HEK293 (cell line): Measurements from ENCODE around the gene UBE2Q1.

ENCODE experiments used
- EGR2 ChIP-seq: fragments of 450-650 bp; formaldehyde crosslinking; IDR thresholded peaks from 2 replicates; pipeline ENCODE4 v1.5.1; 2016; ENCODE audit warnings: low read depth, missing biosample characterization, missing genetic modification characterization
- ZNF133 ChIP-seq: fragments of 450-650 bp; formaldehyde crosslinking; IDR thresholded peaks from 2 replicates; pipeline ENCODE4 v1.5.1; 2016; ENCODE audit warnings: missing biosample characterization, missing genetic modification characterization
- ZNF658 ChIP-seq: fragments of 450-650 bp; formaldehyde crosslinking; IDR thresholded peaks from 2 replicates; pipeline ENCODE4; 2016; ENCODE audit warnings: missing biosample characterization, missing genetic modification characterization
- ZNF664 ChIP-seq: fragments of 450-650 bp; formaldehyde crosslinking; IDR thresholded peaks from 2 replicates; pipeline ENCODE4 v1.5.1; 2016; ENCODE audit warnings: missing biosample characterization, missing genetic modification characterization
- ZXDB ChIP-seq: fragments of 450-650 bp; formaldehyde crosslinking; IDR thresholded peaks from 2 replicates; pipeline ENCODE4 v1.5.1; 2016; ENCODE audit warnings: missing biosample characterization, missing genetic modification characterization

DNA sequence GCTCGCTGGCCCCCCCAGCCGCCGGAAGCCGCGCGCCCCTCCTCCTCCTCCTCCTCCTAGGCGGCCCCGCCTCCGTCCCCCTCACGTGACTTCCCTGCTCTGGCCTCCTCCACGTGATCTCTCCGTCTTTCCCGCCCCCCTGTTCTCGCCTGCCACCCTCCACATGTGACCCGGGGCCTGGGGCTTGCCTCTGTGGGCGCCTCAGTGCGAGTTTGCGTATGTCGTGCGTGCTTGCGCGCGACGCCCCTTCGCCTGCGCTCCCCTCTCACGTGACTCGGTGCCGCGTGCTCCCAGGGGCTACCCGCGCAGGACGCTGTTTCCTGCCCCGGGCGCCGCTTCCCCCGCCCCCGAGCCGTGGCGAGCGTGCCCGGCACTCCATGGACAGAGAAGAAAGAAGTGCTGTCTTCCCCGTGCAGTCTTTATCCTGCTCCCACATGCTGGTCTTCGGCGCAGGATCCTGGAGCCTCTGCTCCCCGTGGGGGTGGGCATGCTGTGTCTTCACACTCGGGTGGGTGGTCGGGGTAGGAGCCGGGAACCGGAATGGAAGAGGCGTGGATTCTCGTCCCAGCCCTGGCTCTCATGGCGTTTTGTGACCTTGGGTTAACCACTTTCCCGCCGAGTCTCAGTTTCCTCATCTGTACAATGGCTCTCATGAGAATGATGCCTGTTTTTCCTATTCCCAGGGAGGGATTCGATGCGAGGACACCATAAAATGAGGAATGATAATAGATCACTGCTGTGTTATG, 431 bp upstream of the UBE2Q1 start:
- no peak; the same call in 1 of the 2 replicates for TF ChIP-seq ZNF133 (tag by site-specific recombination)
- no peak for TF ChIP-seq ZNF658 (tag by site-specific recombination)
- TF ChIP-seq ZXDB (tag by site-specific recombination): peak; percentile 100
- TF ChIP-seq ZNF664: no peak
- peak; percentile 96 for TF ChIP-seq EGR2 (tag by site-specific recombination)
